NCI-H128 (cell line): Measurements from ENCODE around the gene SLC12A7.
"Not testable (repeated sequence)": the region's sequence is repeated elsewhere in the genome, so short reads cannot be mapped to it uniquely, and the experiment has no call there.

Experiments
- DNase-seq: peaks from one replicate; lab custom pipeline; 2025; ENCODE audit not compliant: unreplicated experiment; lab: John Stamatoyannopoulos, UW

SLC12A7 gene

DNA sequence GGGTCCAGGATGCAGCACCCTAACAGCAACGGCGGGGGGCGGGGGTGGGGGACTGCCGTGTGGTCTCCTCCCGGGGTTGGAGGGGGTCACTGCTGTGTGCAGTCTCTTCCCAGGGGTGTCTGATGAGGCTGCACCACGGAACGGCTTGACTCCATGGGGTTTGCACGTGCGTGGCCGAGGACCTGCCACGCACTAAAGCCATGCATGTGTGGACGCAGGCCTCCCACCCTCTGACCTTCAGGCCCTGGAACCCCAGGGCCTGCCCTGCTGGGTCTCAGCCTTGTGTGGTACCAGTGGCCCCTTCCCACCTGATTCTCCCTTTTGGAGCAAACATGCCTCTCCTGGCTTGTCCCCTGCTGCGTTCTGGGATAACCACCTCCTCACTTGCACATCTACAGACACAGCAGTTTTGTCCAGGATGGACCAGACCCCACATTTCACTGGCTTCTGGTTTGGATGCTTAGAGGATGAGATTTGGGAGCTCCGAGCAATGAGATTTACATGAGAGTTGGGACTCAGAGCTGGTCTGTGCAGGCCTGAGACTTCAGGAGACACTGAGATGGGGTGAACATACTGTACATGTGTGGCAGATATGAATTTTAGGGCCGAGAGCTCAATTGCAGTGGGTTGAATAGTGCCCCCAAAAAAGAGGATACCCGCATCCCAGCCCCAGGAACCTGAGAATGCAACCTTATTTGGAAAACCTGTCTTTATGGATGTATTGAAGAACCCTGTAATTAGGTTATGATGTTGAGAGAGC lies 45.8 kb downstream of the SLC12A7 start:
- no peak for DNase-seq

GRCh38 chr5:1065143-1065750 lies 46.6 kb downstream of the SLC12A7 start:
- DNase-seq = no peak

GRCh38 chr5:1064383-1065142 lies 47.3 kb downstream of the SLC12A7 start:
- DNase-seq = no peak

- no peak for DNase-seq
These were observed 48.0 kb downstream of the SLC12A7 start for GRCh38 chr5:1063661-1064382.

DNA sequence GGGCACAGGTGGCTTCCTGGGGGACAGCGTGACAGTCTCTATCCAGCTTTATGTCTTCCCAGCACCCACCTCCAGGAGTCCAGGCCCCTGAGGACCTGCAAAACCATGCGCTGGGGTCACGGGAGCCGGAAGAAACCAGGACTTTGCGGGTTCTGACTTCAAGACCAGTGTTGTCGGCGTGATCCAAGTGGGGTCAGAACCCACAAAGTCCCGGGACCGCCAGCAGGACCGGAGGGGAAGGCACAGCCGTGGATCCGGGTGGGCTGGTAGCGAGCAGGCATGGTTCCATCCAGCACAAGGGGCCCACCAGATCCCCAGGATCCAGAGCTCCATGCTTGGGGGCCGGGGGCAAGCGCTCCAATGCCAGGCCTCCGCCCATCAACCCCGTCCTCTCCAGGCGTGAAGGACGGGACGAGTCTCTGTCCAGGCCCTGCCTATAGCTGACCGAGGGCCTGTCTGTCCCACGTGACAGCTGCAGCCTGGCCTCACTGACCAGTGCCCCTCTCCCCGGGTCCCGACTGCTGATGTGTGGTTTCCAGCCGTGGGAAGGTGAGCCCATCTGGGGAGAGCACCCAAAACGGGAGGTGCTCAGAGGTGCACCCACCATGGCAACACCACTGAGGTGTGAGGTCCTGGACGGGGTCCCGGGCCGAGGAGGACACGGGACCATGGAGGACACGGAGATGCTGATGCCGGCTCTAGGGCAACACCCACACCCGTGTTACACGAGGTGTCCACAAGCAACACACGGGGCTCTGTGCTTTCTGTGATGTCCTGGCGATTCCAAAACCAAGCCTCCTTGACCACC lies 48.9 kb downstream of the SLC12A7 start:
- no peak for DNase-seq

DNA sequence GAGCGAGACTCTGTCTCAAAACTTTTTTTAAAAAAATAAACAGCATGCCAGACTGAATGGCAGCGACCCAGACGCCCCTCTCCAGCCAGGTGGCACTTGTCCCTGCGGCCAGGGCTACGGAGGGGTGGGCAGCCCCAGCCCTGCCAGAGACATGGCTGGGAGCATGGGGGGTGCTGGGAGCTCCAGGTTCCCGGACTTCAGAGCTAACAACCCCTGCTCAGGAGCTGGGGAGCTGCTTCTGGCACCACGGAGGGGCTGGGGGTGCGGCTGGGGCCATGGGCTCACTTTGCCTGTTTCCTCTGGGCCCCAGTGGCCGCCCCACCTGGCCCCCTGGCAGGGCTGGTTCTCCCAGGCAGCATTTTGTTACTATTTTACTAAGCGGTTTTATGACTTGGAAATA lies 49.9 kb downstream of the SLC12A7 start:
- DNase-seq = no peak

- not testable (repeated sequence) for DNase-seq
These were observed 50.6 kb downstream of the SLC12A7 start for GRCh38 chr5:1061292-1061691.

- no peak for DNase-seq
These were observed 51.3 kb downstream of the SLC12A7 start for GRCh38 chr5:1060535-1060981.

DNA sequence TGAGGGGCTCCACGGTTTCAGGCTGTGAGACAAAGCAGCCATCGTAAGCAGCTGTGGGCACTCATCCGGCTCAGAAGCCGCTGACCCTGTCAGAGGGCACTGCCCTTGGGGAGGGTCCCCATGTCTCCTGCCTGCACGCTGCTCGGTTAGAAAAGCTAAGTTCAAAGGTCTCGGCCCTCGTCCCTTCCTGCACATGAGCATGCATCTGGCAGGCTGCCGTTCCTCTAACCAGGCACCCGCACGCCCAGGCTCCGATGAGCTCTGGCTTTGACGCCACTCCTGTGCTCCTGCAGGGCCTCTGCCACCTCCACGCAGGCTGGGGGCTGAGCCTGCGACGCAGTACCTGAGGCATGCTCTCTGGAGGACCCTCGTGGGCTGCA lies 52.0 kb downstream of the SLC12A7 start:
- DNase-seq = no peak

- no peak for DNase-seq
These were observed 52.6 kb downstream of the SLC12A7 start for GRCh38 chr5:1058988-1059883.

DNA sequence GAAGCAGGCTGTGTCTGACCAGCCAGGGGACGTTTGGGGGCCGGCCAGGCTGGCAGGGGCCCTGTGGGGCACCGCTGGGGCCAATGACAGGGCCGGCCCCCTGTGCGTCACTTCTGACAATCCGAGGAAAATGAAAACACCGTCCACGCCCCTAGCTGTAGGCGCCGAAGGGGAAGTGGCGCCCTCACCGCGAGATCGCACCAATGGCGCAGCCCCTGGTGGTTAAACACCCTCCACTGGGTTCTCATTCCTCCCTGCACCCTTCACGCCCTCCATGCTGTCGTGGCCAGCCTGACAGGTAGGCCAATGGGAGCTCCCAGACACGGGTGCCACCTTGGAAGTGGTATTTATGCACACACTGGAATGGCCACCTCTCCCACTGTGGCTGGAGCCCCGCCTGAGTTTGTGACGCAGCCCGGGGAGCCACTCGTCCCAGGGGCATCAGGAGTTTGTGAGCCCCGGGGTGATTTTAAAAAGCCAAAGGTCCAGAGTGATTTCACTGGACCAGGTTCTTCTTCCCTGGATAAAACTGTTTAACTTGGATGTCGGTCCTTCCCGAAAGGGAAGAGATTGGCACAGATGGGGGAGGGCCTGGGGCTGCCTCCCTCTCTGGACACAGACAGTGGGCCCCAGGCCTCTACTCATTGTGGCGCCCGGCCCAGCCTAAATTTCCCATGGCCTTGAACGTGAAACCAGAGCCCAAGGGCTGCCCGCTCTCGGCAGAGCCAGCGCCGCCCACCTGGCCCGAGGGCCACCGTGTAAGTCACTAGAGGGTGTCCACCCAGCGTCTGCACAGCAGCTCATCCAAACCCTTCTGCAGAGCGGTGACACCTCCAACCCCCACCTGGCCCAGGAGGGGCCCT lies 53.5 kb downstream of the SLC12A7 start:
- no peak for DNase-seq

DNA sequence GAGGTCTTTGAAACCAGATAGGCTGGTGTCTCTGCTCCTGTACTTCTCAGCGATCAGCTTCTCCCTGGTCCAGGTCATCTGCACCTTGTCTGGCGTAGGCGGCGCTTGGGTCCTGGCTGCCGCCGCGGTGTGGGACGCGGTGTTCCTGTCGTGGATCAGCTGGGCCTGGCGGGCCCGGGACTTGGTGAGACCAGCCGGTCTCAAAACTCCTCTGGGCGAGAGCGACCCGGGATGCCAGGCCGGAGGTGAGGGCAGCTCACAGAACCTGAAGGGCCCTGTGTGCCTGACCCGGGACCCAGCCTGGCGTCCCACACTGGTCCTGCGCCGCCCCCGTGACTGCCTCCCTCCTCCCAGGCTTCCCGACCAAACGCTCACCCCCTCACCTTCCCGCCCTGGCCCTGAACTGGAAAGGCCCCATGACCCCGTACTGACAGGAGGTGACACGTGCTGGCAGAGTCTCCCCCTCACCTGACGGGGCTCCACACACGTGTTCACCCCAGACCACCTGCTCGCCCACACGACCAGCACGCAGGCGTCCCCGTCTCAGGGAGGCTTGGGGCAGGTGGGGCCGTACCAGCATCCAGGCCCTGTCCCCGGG lies 54.3 kb downstream of the SLC12A7 start:
- no peak for DNase-seq

GRCh38 chr5:1056611-1057484 lies 55.0 kb downstream of the SLC12A7 start:
- DNase-seq = no peak

- no peak for DNase-seq
These were observed 55.8 kb downstream of the SLC12A7 start for GRCh38 chr5:1055896-1056610.

DNA sequence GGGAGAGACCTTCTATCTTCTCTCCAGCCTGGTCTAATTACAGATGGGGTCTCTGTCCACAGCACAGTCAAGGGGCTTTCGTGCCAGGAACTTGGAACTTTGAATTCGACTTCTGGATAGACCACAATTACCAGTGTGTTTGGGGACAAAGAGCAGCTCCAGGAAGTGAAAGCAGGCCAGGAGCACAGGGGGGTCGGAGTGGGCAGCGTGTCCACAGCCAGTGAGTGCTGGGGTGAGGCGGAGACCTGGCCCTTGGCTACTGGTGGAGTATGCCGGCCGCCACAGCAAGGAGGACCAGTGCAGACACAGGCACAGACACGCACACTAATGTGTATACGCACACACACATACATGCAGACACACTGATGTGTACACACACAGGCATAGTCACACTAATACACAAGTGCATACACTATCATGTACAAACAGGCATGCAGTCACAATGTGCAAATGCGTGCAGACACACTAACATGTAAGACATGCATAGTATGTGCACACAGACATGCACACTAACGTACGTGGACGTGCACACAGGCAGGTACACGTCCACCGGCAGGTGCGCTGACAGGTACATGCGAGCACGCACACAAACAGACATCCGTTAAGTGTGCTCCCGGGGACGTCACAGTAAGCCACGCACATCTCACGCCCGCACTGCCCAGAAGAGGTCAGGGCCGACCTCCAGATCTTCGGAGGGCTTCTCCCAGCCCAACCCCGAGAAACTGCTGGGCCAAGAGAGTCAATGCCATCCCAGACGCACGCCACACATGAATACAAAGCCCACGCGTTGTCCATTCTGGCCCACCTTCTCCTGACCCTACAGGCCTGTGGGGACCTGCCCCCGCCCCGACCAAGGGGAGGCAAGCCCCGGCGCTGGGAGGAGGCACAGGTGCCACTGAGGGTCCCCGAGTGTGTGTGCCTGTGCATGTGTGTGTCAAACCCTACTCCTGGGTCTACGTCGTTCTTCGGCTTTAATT lies 56.8 kb downstream of the SLC12A7 start:
- DNase-seq = no peak
